Right atrium auricular region (tissue), 2 donors: Measurements from ENCODE around the gene ARL4C. TPM values are rescaled to one million over a fixed set of nuclear protein-coding genes. Genes with fewer than 3 reads are reported as not detected.

ENCODE experiments used
- DNase-seq: peaks from one replicate; pipeline ENCODE4 v3.0.0-alpha.2; 2019; ENCODE audit warnings: low spot score
- H3K27ac ChIP-seq, 2 donors: fragments of 200-600 bp; sonication (generic); 1 replicate in 1 of 2; 2 replicates in 1 of 2; pipeline ENCODE4 v1.5.1; 2016 to 2019
- H3K27me3 ChIP-seq, 2 donors: fragments of 200-600 bp; sonication (generic); one replicate each; pipeline versions ENCODE4 v1.5.1 to v1.6.0; 2017 to 2019
- H3K36me3 ChIP-seq: fragments of 200-600 bp; sonication (generic); one replicate; pipeline ENCODE4 v1.5.1; 2016
- H3K4me1 ChIP-seq, 2 donors: fragments of 200-600 bp; sonication (generic); one replicate each; pipeline versions ENCODE4 v1.5.1 to v1.6.0; 2017 to 2019
- H3K4me3 ChIP-seq, 2 donors: fragments of 200-600 bp; sonication (generic); 1 replicate in 1 of 2; 2 replicates in 1 of 2; pipeline ENCODE4 v1.5.1; 2017 to 2019; ENCODE audit warnings: mild to moderate bottlenecking in 1 of 2, moderate library complexity in 1 of 2
- H3K9me3 ChIP-seq, 2 donors: fragments of 200-600 bp; sonication (generic); one replicate each; pipeline ENCODE4 v1.5.1; 2019
- CTCF ChIP-seq, 2 donors: fragments of 200-600 bp; sonication (generic); IDR thresholded peaks; one replicate each; pipeline ENCODE4 v1.5.1; 2019; ENCODE audit warnings: antibody characterized with exemption in 2 of 2
- total RNA-seq, 2 donors: library from RNA; depleted of rRNA; stranded (reverse); fragments of >200 nt; gene quantifications; one replicate each; pipeline ENCODE4 v1.1.0, GENCODE V29; 2016

The ARL4C gene
- total RNA-seq, 2 donors from 2014 or later = 3.1 to 3.4 TPM

GRCh38 chr2:234483568-234484251 lies 13.2 kb downstream of the ARL4C start:
- no peak for DNase-seq
- Histone ChIP-seq H3K27ac (no peak overlapping the region), H3K36me3 (no peaks in the 10 kb centered on the region), H3K27me3 (no peaks in the 10 kb centered on the region), H3K9me3 (no peaks in the 10 kb centered on the region), H3K4me3 (no peak overlapping the region), H3K4me1 (no peaks in the 10 kb centered on the region)
- no peak for TF ChIP-seq CTCF (IDR thresholded peaks at IDR 0.05)

GRCh38 chr2:234481301-234481700 lies 15.6 kb downstream of the ARL4C start:
- no peaks in the 10 kb centered on the region for H3K27me3 ChIP-seq
- no peak for DNase-seq
- TF ChIP-seq CTCF (IDR thresholded peaks at IDR 0.05) = no peak
- no peaks in the 10 kb centered on the region for H3K4me1 ChIP-seq
- H3K36me3 ChIP-seq = no peaks in the 10 kb centered on the region
- H3K9me3 ChIP-seq = no peaks in the 10 kb centered on the region
- no peak overlapping the region for H3K4me3 ChIP-seq
- H3K27ac ChIP-seq = no peak overlapping the region

- H3K36me3 ChIP-seq = no peaks in the 10 kb centered on the region
These were observed 16.5 kb downstream of the ARL4C start for GRCh38 chr2:234480337-234480736.

GRCh38 chr2:234479465-234479864 lies 17.4 kb downstream of the ARL4C start:
- no peaks in the 10 kb centered on the region for H3K9me3 ChIP-seq
- no peak overlapping the region for H3K27ac ChIP-seq
- no peak for TF ChIP-seq CTCF (IDR thresholded peaks at IDR 0.05)
- no peak for DNase-seq
- no peaks in the 10 kb centered on the region for H3K36me3 ChIP-seq
- H3K27me3 ChIP-seq = no peaks in the 10 kb centered on the region
- H3K4me3 ChIP-seq = no peak overlapping the region
- H3K4me1 ChIP-seq = no peaks in the 10 kb centered on the region

More at GRCh38 chr2:234480337-234480736, 16.5 kb downstream of the ARL4C start:
- no peak overlapping the region for H3K4me3 ChIP-seq
- no peak for DNase-seq
- no peak for TF ChIP-seq CTCF (IDR thresholded peaks at IDR 0.05)
- no peaks in the 10 kb centered on the region for H3K4me1 ChIP-seq
- H3K27ac ChIP-seq = no peak overlapping the region
- H3K27me3 ChIP-seq = no peaks in the 10 kb centered on the region
- H3K9me3 ChIP-seq = no peaks in the 10 kb centered on the region

- H3K4me3 ChIP-seq = no peak overlapping the region
- H3K27me3 ChIP-seq = no peaks in the 10 kb centered on the region
- H3K36me3 ChIP-seq = no peaks in the 10 kb centered on the region
- H3K27ac ChIP-seq = no peak overlapping the region
- no peak for TF ChIP-seq CTCF (IDR thresholded peaks at IDR 0.05)
- H3K9me3 ChIP-seq = no peaks in the 10 kb centered on the region
- no peaks in the 10 kb centered on the region for H3K4me1 ChIP-seq
- DNase-seq = no peak
These were observed 18.6 kb downstream of the ARL4C start for GRCh38 chr2:234478121-234478858.
